Endothelial cell of umbilical vein (primary cell): ENCODE measurements around the gene COA7. TPM values are rescaled to one million over a fixed set of nuclear protein-coding genes. Genes with fewer than 3 reads are reported as not detected.

Experiments
- BruUV-seq: library from RNA; stranded (reverse); fragments of 400-500 nt; replicated peaks from 2 replicates; lab custom pipeline; 2021; lab: Mats Ljungman, UMichigan
- CTCF ChIA-PET: fragments of 300-600, 350-600 bp; sonication (Branson Sonifier 250); formaldehyde crosslinking; loops from one replicate; lab custom pipeline; 2021; ENCODE audit warnings: antibody characterized with exemption, inconsistent platforms; lab: Charles Lee
- POLR2A ChIA-PET: fragments of 300-600, 350-600 bp; sonication (Branson Sonifier 250); formaldehyde crosslinking; loops from one replicate; lab custom pipeline; 2021; ENCODE audit warnings: antibody characterized with exemption, inconsistent platforms; lab: Charles Lee
- DNase-seq: peaks from one replicate; pipeline ENCODE4 v3.0.0-alpha.2; 2011; ENCODE audit warnings: low read depth, low spot score
- FAIRE-seq: peaks from 2 replicates; lab custom pipeline; 2011; peaks lifted over from hg19 to GRCh38; lab: Jason Lieb, UNC
- H2AFZ ChIP-seq: 2 replicates; pipeline ENCODE4 v1.6.0; 2012; ENCODE audit warnings: low read depth, low read length, control low read depth, inconsistent platforms
- H3K27ac ChIP-seq: 2 replicates; pipeline ENCODE4 v1.5.1; 2011; ENCODE audit warnings: low read depth, mild to moderate bottlenecking, control low read depth, low read length, moderate library complexity; ENCODE audit not compliant: insufficient read depth
- H3K27me3 ChIP-seq, 2 experiments: 2 replicates each; pipeline versions ENCODE4 v1.6.0 to v1.6.1; 2011; ENCODE audit warnings: low read length in 2 of 2, mixed read lengths in 1 of 2; ENCODE audit not compliant: control insufficient read depth in 2 of 2, insufficient read depth in 2 of 2
- H3K36me3 ChIP-seq, 2 experiments: 2 replicates in 1 of 2; 3 replicates in 1 of 2; pipeline ENCODE4 v1.5.1; 2011; ENCODE audit warnings: low read length in 2 of 2, mild to moderate bottlenecking in 1 of 2, moderate library complexity in 1 of 2; ENCODE audit not compliant: control insufficient read depth in 2 of 2, insufficient read depth in 2 of 2; ENCODE audit errors: extremely low read depth in 1 of 2
- H3K4me1 ChIP-seq: 3 replicates; pipeline ENCODE4 v1.5.1; 2011; ENCODE audit warnings: mild to moderate bottlenecking, low read length; ENCODE audit not compliant: control insufficient read depth, insufficient read depth; ENCODE audit errors: extremely low read depth
- H3K4me2 ChIP-seq: 2 replicates; pipeline ENCODE4 v1.6.1; 2011; ENCODE audit warnings: low read length, control low read depth, mixed read lengths; ENCODE audit not compliant: insufficient read depth
- H3K4me3 ChIP-seq, 3 experiments: fragments of 200-600 bp in 1 of 3; sonication (generic), shearing (Covaris generic) in 1 of 3; replicated peaks in 1 of 3; 2 replicates each; pipeline ENCODE4 v1.5.1; 2011 to 2016; ENCODE audit warnings: control low read depth in 3 of 3, low read length in 3 of 3, mild to moderate bottlenecking in 2 of 3, inconsistent platforms in 1 of 3, low read depth in 1 of 3, moderate library complexity in 1 of 3; ENCODE audit not compliant: insufficient read depth in 1 of 3
- H3K79me2 ChIP-seq: 2 replicates; pipeline ENCODE4 v1.6.0; 2012; ENCODE audit warnings: low read length, inconsistent platforms; ENCODE audit not compliant: control insufficient read depth, insufficient read depth
- H3K9ac ChIP-seq: replicated peaks from 2 replicates; pipeline ENCODE3; 2011; ENCODE audit warnings: low read length, control low read depth; ENCODE audit not compliant: insufficient read depth; ENCODE audit errors: extremely low read depth
- H3K9me1 ChIP-seq: replicated peaks from 3 replicates; pipeline ENCODE4 v1.6.0; 2011; ENCODE audit warnings: mild to moderate bottlenecking, low read length; ENCODE audit not compliant: control insufficient read depth, insufficient read depth; ENCODE audit errors: extremely low read depth
- H3K9me3 ChIP-seq: replicated peaks from 2 replicates; pipeline ENCODE4 v1.5.1; 2012; ENCODE audit warnings: low read length, inconsistent platforms; ENCODE audit not compliant: control insufficient read depth, insufficient read depth
- H4K20me1 ChIP-seq: replicated peaks from 2 replicates; pipeline ENCODE3; 2011; ENCODE audit warnings: mild to moderate bottlenecking, low read length; ENCODE audit not compliant: control insufficient read depth, insufficient read depth; ENCODE audit errors: extremely low read depth
- FOS ChIP-seq: IDR thresholded peaks from 2 replicates; pipeline ENCODE4 v1.6.1; 2011; ENCODE audit warnings: mild to moderate bottlenecking, low read length, moderate library complexity, borderline replicate concordance; ENCODE audit not compliant: insufficient read depth
- GATA2 ChIP-seq: IDR thresholded peaks from 2 replicates; pipeline ENCODE4 v1.7.0; 2011; ENCODE audit warnings: low read depth, mild to moderate bottlenecking, moderate library complexity, mixed read lengths, low read length; ENCODE audit not compliant: insufficient read length, insufficient read depth
- JUN ChIP-seq: IDR thresholded peaks from 2 replicates; pipeline ENCODE4 v1.6.1; 2011; ENCODE audit warnings: borderline replicate concordance, low read depth; ENCODE audit not compliant: insufficient read length, insufficient read depth
- MYC ChIP-seq: IDR thresholded peaks from one replicate; pipeline ENCODE4 v1.6.1; 2011; ENCODE audit warnings: mild to moderate bottlenecking, low read depth, low read length
- POLR2AphosphoS5 ChIP-seq: IDR thresholded peaks from 2 replicates; pipeline ENCODE4 v1.6.1; 2012; ENCODE audit warnings: low read depth, mild to moderate bottlenecking, control low read depth, low read length, moderate library complexity; ENCODE audit not compliant: insufficient read depth
- dilution Hi-C: fragments of 300-500 bp; cut with MboI; formaldehyde crosslinking; loops from one replicate; pipeline ENCODE4 v1.15.0; 2019; ENCODE audit warnings: low sequenced_read_pairs; ENCODE audit not compliant: extremely low pct_ligation_motif_present
- intact Hi-C: fragments of 100-400 bp; cut with micrococcal nuclease; formaldehyde crosslinking; loops from one replicate; pipeline ENCODE4 v1.10.0; 2022
- polyA plus RNA-seq, 4 experiments: library from polyadenylated mRNA; depleted of rRNA in 3 of 4; stranded (reverse) in 3 of 4; unstranded in 1 of 4; fragments of >200 nt; gene quantifications; 2 replicates each; pipeline versions ENCODE4 v1.2.1 to v1.2.3, GENCODE V29; 2011 to 2012; ENCODE audit warnings: missing spikeins in 1 of 4
- total RNA-seq: library from RNA; stranded (reverse); gene quantifications from 2 replicates; pipeline ENCODE4 v1.2.3, GENCODE V29; 2021
- TF ChIP-seq, protein P1 (sequence below), 2 donors: IDR thresholded peaks; 1 replicate in 1 of 2; 2 replicates in 1 of 2; pipeline ENCODE4 v1.5.1; 2011; ENCODE audit warnings: low read length in 2 of 2, mild to moderate bottlenecking in 2 of 2, moderate library complexity in 2 of 2, control low read depth in 1 of 2, inconsistent platforms in 1 of 2, low read depth in 1 of 2; ENCODE audit not compliant: insufficient read depth in 1 of 2; ENCODE audit errors: extremely low read depth in 1 of 2
- TF ChIP-seq, protein P2 (sequence below): IDR thresholded peaks from 2 replicates; pipeline ENCODE4 v1.6.1; 2011; ENCODE audit not compliant: insufficient read depth, insufficient read length

Gene COA7
- total and polyA plus RNA-seq, 2 donors (not counting 3 experiments of a cell fraction or from before 2014, with no cell fraction given): 11.7 to 28.6 TPM

DNA sequence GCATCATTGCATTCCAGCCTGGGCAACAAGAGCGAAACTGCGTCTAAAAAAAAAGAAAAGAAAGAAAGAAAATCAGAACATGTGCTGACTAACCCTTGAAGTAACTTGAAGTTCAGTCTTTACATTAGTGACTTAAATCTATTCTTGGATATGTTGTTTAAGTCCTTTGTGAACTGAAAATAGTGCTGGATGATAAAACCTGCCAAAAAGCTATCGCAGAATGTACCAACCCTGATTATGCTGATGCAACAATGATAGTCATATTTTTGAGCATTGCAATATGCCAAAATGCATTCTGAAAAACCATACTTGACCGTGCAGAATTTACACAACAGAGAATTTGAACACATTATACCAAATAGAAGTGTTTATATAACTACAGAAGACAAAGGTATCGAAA, 34.4 kb downstream of the COA7 start:
- Histone ChIP-seq H3K4me3 (no peak overlapping the region), H3K27ac (no peak overlapping the region), H3K79me2 (no peaks in the 10 kb centered on the region), H3K4me2 (no peak overlapping the region), H3K27me3 (peaks cover 0 to 2% of the 10 kb centered on the region in 2 experiments), H3K9me1 (no peaks in the 10 kb centered on the region), H3K36me3 (no peaks in the 10 kb centered on the region), H2AFZ (no peak overlapping the region), H3K9ac (no peak overlapping the region), H4K20me1 (no peaks in the 10 kb centered on the region), H3K4me1 (no peaks in the 10 kb centered on the region), H3K9me3 (no peaks in the 10 kb centered on the region)
- BruUV-seq: no TSS peak
- no peak for FAIRE-seq
- dilution Hi-C loops (no loop called here), intact Hi-C loops (no loop called here)
- DNase-seq: no peak
- CTCF ChIA-PET: no interaction called here
- POLR2A ChIA-PET: no interaction called here
- TF ChIP-seq FOS (no peak), JUN (no peak), GATA2 (no peak), POLR2AphosphoS5 (no peak), MYC (no peak)
- TF ChIP-seq, protein P1, sequence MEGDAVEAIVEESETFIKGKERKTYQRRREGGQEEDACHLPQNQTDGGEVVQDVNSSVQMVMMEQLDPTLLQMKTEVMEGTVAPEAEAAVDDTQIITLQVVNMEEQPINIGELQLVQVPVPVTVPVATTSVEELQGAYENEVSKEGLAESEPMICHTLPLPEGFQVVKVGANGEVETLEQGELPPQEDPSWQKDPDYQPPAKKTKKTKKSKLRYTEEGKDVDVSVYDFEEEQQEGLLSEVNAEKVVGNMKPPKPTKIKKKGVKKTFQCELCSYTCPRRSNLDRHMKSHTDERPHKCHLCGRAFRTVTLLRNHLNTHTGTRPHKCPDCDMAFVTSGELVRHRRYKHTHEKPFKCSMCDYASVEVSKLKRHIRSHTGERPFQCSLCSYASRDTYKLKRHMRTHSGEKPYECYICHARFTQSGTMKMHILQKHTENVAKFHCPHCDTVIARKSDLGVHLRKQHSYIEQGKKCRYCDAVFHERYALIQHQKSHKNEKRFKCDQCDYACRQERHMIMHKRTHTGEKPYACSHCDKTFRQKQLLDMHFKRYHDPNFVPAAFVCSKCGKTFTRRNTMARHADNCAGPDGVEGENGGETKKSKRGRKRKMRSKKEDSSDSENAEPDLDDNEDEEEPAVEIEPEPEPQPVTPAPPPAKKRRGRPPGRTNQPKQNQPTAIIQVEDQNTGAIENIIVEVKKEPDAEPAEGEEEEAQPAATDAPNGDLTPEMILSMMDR (IDR thresholded peaks at IDR 0.05; ENCODE audit: extremely low read depth in 1 of 2, insufficient read depth in 1 of 2, low read depth in 1 of 2, low read length in 2 of 2): no peak
- TF ChIP-seq, protein P2, sequence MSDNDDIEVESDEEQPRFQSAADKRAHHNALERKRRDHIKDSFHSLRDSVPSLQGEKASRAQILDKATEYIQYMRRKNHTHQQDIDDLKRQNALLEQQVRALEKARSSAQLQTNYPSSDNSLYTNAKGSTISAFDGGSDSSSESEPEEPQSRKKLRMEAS: no peak
